ENCODE measurements around the gene ERVK3-1. TPM values are rescaled to one million over a fixed set of nuclear protein-coding genes. Genes with fewer than 3 reads are reported as not detected.
"Not testable (repeated sequence)": the region's sequence is repeated elsewhere in the genome, so short reads cannot be mapped to it uniquely, and the experiment has no call there.

Gene ERVK3-1, protein sequence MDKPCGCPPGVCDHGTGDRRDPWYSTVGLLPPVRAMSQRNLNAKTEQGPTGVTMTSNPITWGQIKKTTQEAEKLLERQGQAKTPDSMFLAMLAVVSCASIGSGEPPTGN
- 10 to 100 TPM; 38.6 to 53.6 TPM for total RNA-seq

DNA sequence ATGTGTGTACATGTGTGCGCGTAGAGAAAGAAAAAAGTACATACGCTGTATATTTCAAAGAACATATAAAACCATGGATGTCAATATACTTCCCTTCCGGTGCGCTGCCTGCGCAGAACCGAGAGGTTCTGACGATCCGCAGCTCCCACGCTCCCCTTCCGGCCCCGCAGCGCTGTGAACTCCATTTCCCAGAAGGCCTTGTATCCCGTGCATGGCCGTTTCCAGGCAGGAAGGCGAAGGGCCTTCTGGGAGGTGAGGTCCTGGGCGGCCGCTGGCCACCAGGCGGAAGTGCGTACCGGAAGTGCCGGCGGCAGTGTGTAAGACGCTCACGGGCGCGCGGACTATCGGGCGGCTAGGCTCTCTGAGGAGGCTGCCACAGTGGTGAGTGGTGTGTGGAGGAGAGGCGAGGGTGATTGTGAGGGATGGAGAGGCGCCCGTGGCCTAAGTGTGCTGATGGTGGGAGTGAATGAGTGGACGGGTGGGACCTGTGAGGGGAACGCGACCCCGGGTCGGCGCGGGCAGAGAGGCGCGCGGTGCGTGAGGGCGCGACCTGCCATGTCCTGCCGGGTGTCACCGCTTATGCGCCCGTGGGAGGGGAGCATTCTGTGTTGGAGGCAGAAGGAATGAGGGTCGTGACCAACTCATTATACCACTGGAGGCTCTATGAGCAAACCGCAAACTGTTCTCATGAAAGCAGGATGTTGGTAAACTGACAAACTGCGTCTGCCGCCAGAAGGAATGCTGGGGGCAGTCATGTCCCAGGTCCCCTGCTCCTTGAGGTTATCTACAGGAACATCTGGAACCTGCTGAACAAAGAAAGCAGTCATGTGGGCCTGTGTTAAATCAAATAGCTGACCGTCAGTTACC lies at the start of gene ERVK3-1:
ERVK3-1 (plus strand) TSS at position 313 of the 867 bp plus-strand sequence. CDS start 6,792 bp downstream, outside the sequence.
- Mint-ChIP-seq H3K9me3 (ENCODE audit: low read depth) (no peaks in the 10 kb centered on the region), H3K27ac (peak within 1 kb of the TSS; percentile 100), H3K27me3 (no peaks in the 10 kb centered on the region), H3K4me1 (peaks cover 52% of the 10 kb centered on the region), H3K4me3 (peak within 1 kb of the TSS; percentile 99), H3K36me3 (ENCODE audit: low read depth) (peaks cover 71% of the 10 kb centered on the region)
- DNase-seq: peak; percentile 97
- intact Hi-C loops (cut with DNase I, micrococcal nuclease): loop anchor here (1.0 to 5.0 kb wide), 22 partner anchors 21 to 1993 kb away; partner anchors contain the start of genes RPS5 (in 2 of the 2), ZNF8 (in 2 of the 2), ZSCAN22 (in 2 of the 2) and MZF1 (in 1 of the 2)
- ATAC-seq: peak; percentile 98
- CTCF ChIA-PET: interaction anchor here (0.6 to 1.8 kb wide), 5 partner anchors 27 to 252 kb away, joined by 3 to 5 read pairs (median 3); no protein-coding TSS in a partner anchor
- POLR2A ChIA-PET: no interaction called here

DNA sequence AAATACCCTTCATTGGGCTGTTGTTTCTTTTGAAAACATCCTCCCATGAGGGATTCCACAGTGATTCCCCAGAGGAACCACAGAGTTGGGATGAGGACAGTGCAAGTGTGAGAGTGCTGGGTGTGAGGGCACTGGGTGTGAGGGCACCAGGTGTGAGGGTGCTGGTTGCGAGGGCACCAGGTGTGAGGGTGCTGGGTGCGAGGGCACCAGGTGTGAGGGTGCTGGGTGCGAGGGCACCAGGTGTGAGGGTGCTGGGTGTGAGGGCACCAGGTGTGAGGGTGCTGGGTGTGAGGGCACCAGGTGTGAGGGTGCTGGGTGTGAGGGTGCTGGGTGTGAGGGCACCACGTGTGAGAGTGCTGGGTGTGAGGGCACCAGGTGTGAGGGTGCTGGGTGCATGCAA lies 46.9 kb upstream of the ERVK3-1 start:
- H3K27ac Mint-ChIP-seq; H3K4me1 Mint-ChIP-seq; DNase-seq; H3K4me3 Mint-ChIP-seq; CTCF ChIA-PET; ATAC-seq; POLR2A ChIA-PET; intact Hi-C loops (cut with DNase I, micrococcal nuclease); H3K27me3 Mint-ChIP-seq: not testable (repeated sequence)
- Mint-ChIP-seq H3K9me3 (ENCODE audit: low read depth) (peaks cover 65% of the 10 kb centered on the region), H3K36me3 (ENCODE audit: low read depth) (peaks cover 99% of the 10 kb centered on the region)

DNA sequence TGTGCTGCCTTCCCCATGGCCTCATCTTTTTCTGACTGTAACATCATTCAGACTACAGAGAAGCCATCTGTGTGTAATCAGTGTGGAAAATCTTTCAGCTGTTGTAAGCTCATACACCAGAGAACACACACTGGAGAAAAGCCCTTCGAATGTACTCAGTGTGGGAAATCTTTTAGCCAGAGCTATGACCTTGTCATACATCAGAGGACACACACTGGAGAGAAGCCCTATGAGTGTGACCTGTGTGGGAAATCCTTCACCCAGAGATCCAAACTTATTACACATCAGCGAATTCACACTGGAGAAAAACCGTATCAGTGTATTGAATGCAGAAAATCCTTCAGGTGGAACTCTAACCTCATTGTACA lies 43.6 kb upstream of the ERVK3-1 start:
- ATAC-seq (peak; percentile 36), DNase-seq (no peak)
- POLR2A ChIA-PET: no interaction called here
- CTCF ChIA-PET: interaction anchor here (0.7 kb wide), 1 partner anchor 166 kb away, joined by 3 read pairs; no protein-coding TSS in a partner anchor
- no peak overlapping the region for H3K4me3 Mint-ChIP-seq
- peaks cover 49% of the 10 kb centered on the region for H3K9me3 Mint-ChIP-seq (ENCODE audit: low read depth)
- H3K4me1 Mint-ChIP-seq: no peaks in the 10 kb centered on the region
- H3K36me3 Mint-ChIP-seq (ENCODE audit: low read depth): peaks cover 97% of the 10 kb centered on the region
- H3K27me3 Mint-ChIP-seq: no peaks in the 10 kb centered on the region
- intact Hi-C loops (cut with DNase I, micrococcal nuclease): loop anchor here in 1 of 2 experiments (5.0 to 10.0 kb wide), 2 partner anchors 64 to 487 kb away; no protein-coding TSS in a partner anchor
- H3K27ac Mint-ChIP-seq: no peak overlapping the region

DNA sequence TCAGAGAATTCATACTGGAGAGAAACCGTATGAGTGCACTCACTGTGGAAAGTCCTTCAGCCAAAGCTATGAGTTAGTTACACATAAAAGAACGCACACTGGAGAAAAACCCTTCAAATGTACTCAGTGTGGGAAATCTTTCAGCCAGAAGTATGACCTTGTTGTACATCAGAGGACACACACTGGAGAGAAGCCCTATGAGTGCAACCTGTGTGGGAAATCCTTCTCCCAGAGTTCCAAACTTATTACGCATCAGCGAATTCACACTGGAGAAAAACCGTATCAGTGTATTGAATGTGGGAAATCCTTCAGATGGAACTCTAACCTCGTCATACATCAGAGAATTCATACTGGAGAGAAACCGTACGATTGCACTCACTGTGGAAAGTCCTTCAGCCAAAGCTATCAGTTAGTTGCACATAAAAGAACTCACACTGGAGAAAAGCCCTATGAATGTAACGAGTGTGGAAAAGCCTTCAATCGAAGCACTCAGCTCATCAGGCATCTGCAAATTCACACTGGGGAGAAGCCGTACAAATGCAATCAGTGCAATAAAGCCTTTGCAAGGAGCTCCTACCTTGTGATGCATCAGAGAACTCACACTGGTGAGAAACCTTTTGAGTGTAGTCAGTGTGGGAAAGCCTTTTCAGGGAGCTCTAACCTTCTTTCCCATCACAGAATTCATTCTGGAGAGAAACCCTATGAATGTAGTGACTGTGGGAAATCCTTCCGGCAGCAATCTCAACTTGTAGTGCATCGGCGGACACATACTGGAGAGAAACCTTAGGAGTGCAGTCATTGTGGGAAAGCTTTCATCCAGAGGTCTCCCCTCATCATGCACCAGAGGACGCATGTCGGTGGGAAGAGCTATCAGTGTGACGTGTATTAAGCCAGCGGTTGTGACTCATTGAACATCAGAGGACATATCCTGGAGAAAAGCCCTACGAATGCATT lies 42.9 kb upstream of the ERVK3-1 start:
- Mint-ChIP-seq H3K27ac (no peak overlapping the region), H3K9me3 (ENCODE audit: low read depth) (peaks cover 48% of the 10 kb centered on the region), H3K36me3 (ENCODE audit: low read depth) (peaks cover 96% of the 10 kb centered on the region), H3K4me1 (no peaks in the 10 kb centered on the region), H3K4me3 (no peak overlapping the region), H3K27me3 (no peaks in the 10 kb centered on the region)
- DNase-seq (no peak), ATAC-seq (no peak)
- intact Hi-C loops (cut with DNase I, micrococcal nuclease): loop anchor here in 1 of 2 experiments (5.0 to 10.0 kb wide), 2 partner anchors 65 to 487 kb away; no protein-coding TSS in a partner anchor
- CTCF ChIA-PET: no interaction called here
- POLR2A ChIA-PET: no interaction called here

DNA sequence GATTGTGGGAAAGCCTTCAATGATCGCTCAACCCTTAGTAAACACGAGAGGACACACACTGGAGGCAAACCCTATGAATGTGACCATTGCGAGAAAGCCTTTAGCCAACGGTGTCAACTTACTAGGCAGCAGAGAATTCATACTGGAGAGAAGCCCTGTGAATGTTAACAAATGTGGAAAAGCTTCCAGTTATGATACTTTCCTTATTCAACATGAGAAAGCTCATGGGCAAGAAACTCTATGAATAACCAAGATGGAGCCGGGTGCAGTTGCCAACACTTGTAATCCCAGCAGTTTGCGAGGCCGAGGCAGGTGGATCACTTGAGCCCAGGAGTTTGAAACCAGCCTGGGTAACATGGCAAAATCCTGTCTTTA lies 42.3 kb upstream of the ERVK3-1 start:
- POLR2A ChIA-PET: no interaction called here
- DNase-seq (no peak), ATAC-seq (no peak)
- no peak overlapping the region for H3K4me3 Mint-ChIP-seq
- intact Hi-C loops (cut with DNase I, micrococcal nuclease): loop anchor here in 1 of 2 experiments (5.0 to 10.0 kb wide), 2 partner anchors 66 to 488 kb away; no protein-coding TSS in a partner anchor
- no peaks in the 10 kb centered on the region for H3K4me1 Mint-ChIP-seq
- peaks cover 41% of the 10 kb centered on the region for H3K9me3 Mint-ChIP-seq (ENCODE audit: low read depth)
- CTCF ChIA-PET: no interaction called here
- no peak overlapping the region for H3K27ac Mint-ChIP-seq
- no peaks in the 10 kb centered on the region for H3K27me3 Mint-ChIP-seq
- H3K36me3 Mint-ChIP-seq (ENCODE audit: low read depth): peaks cover 94% of the 10 kb centered on the region

DNA sequence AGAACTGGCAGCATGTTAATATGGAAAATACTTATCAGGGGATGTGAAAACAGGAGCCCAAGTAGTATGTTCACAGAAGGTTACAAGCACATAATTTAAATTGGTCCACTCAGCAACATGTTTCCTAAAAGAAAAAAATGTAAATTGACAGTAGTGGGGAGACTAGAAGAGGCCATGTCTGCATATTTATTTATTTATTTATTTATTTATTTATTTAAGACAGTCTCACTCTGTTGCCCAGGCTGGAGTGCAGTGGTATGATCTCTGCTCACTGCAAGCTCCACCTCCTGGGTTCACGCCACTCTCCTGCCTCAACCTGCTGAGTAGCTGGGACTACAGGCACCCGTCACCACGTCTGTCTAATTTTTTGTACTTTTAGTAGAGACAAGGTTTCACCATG lies 40.1 kb upstream of the ERVK3-1 start:
- intact Hi-C loops (cut with DNase I, micrococcal nuclease): loop anchor here in 1 of 2 experiments (10.0 kb wide), 1 partner anchor 490 kb away; no protein-coding TSS in a partner anchor
- ChIA-PET POLR2A (no interaction called here), CTCF (interaction anchor here (0.6 kb wide), 1 partner anchor 840 kb away, joined by 3 read pairs; no protein-coding TSS in a partner anchor)
- H3K27me3 Mint-ChIP-seq: no peaks in the 10 kb centered on the region
- H3K4me3 Mint-ChIP-seq: no peak overlapping the region
- H3K4me1 Mint-ChIP-seq: no peaks in the 10 kb centered on the region
- H3K27ac Mint-ChIP-seq: no peak overlapping the region
- H3K9me3 Mint-ChIP-seq (ENCODE audit: low read depth): peaks cover 35% of the 10 kb centered on the region
- no peak for DNase-seq
- peaks cover 84% of the 10 kb centered on the region for H3K36me3 Mint-ChIP-seq (ENCODE audit: low read depth)
- ATAC-seq: no peak

DNA sequence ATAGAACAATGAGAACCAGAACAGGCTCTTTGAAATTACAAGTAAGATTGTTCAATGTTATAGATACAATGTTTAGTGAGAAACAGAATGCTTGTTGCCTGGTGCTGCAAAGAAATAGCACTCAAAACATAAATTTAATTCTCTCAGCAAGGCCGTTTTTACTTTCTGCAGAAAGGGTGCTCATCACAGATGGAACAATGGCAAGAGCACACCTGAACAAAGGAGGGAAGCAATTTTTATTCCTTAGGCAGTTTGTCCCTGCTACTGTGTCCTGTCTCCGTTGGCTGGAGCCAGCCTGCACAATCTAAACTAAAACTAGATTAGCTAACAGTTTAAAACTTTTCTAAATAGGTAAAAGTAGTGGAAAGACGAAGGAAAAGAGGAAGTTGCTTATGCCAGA lies 36.8 kb upstream of the ERVK3-1 start:
- POLR2A ChIA-PET: no interaction called here
- ATAC-seq (no peak), DNase-seq (no peak)
- Mint-ChIP-seq H3K36me3 (ENCODE audit: low read depth) (peaks cover 79% of the 10 kb centered on the region), H3K27ac (no peak overlapping the region), H3K9me3 (ENCODE audit: low read depth) (peaks cover 23% of the 10 kb centered on the region), H3K4me1 (no peaks in the 10 kb centered on the region), H3K27me3 (no peaks in the 10 kb centered on the region), H3K4me3 (no peak overlapping the region)
- CTCF ChIA-PET: interaction anchor here (0.7 kb wide), 1 partner anchor 78 kb away, joined by 3 read pairs; no protein-coding TSS in a partner anchor
- intact Hi-C loops (cut with DNase I, micrococcal nuclease): loop anchor here in 1 of 2 experiments (10.0 kb wide), 1 partner anchor 494 kb away; no protein-coding TSS in a partner anchor

DNA sequence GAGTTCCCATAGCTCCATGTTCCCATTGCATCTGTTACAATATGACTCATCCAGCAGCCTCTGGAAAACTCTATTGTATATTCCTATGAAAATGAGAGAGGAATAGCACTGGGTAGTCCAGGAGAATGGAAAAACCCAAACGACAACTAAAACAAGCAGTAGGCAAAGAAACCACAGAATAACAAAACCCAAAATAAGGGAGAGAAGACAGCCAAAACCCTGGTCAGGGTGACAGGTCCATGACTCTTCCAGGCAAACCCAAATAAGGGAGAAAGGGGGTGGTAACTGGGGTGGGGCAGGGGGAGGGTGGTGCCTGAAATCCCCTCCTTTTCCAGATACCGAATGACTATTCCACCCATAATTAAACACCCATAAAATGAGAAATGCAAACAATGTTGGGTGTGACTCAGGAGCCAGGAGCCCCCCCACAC lies 30.4 kb upstream of the ERVK3-1 start:
- Mint-ChIP-seq H3K4me3 (no peak overlapping the region), H3K27ac (no peak overlapping the region), H3K27me3 (no peaks in the 10 kb centered on the region), H3K9me3 (ENCODE audit: low read depth) (peaks cover 23% of the 10 kb centered on the region), H3K4me1 (peaks cover 5% of the 10 kb centered on the region), H3K36me3 (ENCODE audit: low read depth) (peaks cover 70% of the 10 kb centered on the region)
- ChIA-PET CTCF (no interaction called here), POLR2A (no interaction called here)
- intact Hi-C loops (cut with DNase I, micrococcal nuclease): no loop called here
- DNase-seq: no peak
- no peak for ATAC-seq

DNA sequence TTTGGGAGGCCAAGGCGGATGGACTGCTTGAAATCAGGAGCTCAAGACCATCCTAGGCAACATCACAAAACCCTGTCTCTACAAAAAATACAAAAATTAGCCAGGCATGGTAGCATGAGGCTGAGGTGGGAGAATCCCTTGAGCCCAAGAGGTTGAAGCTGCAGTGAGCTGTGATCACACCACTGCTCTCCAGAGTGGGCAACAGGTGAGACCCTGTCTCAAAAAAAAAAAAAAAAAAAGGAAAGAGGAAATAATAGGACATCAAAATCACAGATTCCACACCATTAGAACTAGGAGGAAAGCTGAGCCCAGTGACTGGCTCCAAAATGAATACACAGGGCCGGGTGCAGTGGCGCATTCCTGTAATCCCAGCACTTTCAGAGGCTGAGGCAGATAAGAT lies 29.6 kb upstream of the ERVK3-1 start:
- Mint-ChIP-seq H3K27ac (no peak overlapping the region), H3K9me3 (ENCODE audit: low read depth) (peaks cover 17% of the 10 kb centered on the region), H3K36me3 (ENCODE audit: low read depth) (peaks cover 70% of the 10 kb centered on the region), H3K4me1 (peaks cover 13% of the 10 kb centered on the region), H3K27me3 (no peaks in the 10 kb centered on the region), H3K4me3 (no peak overlapping the region)
- DNase-seq: no peak
- no peak for ATAC-seq
- CTCF ChIA-PET: interaction anchor here (0.7 kb wide), 1 partner anchor 42 kb away, joined by 3 read pairs; no protein-coding TSS in a partner anchor
- intact Hi-C loops (cut with DNase I, micrococcal nuclease): no loop called here
- POLR2A ChIA-PET: no interaction called here

DNA sequence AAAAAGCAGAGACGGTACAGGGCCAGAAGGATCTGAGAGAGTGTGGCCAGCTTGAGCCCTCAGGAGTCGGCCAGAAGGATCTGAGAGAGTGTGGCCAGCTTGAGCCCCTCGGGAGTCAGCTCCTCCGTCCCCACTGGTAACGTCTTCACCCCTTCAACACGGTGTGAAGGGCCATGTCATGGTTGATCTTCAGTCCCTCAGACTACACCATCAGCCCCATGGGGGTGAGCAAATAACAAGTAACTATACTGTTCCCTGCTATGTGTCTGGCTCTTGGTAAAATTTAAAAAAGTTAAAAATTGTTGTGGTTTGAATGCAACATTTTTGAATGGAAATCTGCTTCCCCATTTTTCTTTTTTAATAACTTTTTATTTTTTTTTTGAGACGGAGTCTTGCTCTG lies 28.0 kb upstream of the ERVK3-1 start:
- intact Hi-C loops (cut with DNase I, micrococcal nuclease): no loop called here
- no peak for DNase-seq
- POLR2A ChIA-PET: no interaction called here
- peaks cover 27% of the 10 kb centered on the region for H3K4me1 Mint-ChIP-seq
- CTCF ChIA-PET: no interaction called here
- peaks cover 13% of the 10 kb centered on the region for H3K9me3 Mint-ChIP-seq (ENCODE audit: low read depth)
- H3K4me3 Mint-ChIP-seq: peak overlapping the region; percentile 98
- peaks cover 63% of the 10 kb centered on the region for H3K36me3 Mint-ChIP-seq (ENCODE audit: low read depth)
- no peak overlapping the region for H3K27ac Mint-ChIP-seq
- no peaks in the 10 kb centered on the region for H3K27me3 Mint-ChIP-seq
- no peak for ATAC-seq
